GM12873 (cell line): ENCODE results near the gene ZNF292.

Experiments
- TF ChIP-seq, protein P1 (sequence below): IDR thresholded peaks from 2 replicates; pipeline ENCODE4 v1.5.1; 2012; ENCODE audit warnings: low read depth, mild to moderate bottlenecking, moderate library complexity, low read length, control low read depth; ENCODE audit not compliant: insufficient read depth; ENCODE audit errors: missing control alignments

The ZNF292 gene

DNA sequence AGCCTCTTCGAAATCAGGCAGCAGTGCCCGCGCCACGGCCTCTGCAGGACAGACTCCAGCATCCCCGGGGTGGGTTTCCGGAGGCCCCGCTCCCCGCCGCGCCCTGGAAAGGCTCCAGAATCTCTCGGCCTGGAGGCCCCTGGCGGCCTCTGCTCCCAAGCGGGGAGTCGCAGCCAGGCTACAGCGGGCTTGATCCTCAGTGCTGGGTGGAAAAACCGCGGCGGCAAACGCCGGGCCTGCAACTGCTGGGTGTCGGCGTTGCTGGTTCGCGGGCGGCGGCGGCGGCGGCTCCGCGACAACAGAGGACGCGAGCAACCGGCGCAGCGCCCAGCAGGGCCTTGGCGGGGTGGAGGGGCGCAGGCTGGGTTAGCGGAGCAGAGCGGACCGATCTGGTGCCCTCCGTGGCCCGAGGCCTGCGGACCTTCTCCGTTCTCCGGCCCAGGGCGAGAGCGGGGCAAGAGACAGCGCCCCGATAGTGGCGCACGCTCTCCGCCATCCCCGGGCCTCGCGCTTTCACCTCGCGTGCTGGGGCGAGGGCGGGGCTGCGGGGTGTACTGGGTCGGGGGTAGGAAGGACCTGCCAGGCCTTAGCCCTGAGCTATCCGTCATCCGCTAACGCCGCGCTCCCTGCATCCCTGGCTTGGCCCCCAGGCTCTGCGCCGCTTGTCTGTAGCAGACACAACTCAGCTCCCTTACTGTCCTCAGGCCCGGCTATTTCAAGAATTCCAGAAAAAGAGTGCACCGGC lies 3.4 kb upstream of the ZNF292 start:
- TF ChIP-seq, protein P1, sequence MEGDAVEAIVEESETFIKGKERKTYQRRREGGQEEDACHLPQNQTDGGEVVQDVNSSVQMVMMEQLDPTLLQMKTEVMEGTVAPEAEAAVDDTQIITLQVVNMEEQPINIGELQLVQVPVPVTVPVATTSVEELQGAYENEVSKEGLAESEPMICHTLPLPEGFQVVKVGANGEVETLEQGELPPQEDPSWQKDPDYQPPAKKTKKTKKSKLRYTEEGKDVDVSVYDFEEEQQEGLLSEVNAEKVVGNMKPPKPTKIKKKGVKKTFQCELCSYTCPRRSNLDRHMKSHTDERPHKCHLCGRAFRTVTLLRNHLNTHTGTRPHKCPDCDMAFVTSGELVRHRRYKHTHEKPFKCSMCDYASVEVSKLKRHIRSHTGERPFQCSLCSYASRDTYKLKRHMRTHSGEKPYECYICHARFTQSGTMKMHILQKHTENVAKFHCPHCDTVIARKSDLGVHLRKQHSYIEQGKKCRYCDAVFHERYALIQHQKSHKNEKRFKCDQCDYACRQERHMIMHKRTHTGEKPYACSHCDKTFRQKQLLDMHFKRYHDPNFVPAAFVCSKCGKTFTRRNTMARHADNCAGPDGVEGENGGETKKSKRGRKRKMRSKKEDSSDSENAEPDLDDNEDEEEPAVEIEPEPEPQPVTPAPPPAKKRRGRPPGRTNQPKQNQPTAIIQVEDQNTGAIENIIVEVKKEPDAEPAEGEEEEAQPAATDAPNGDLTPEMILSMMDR = peak; percentile 3

DNA sequence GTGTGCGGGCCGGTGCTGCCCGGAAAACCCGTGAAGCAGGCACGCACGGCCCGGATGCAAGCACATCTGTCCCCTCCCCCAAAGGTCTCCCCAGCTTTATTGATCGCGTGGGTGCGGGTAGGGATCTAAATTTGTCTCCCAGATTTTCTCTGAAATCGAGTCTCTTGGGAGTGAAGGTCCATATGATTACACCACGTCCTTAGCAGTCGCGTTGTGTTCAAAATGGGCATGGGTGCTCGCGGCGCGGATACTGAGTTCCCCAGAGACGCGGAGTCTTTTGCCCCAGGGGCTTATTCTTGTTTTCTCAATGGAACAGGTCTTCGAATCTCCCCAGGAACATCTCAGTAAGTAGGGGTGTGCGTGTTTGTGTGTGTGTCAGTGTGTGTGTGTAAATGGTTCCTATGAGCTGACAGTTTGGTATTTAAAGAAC lies 2.8 kb upstream of the ZNF292 start:
- TF ChIP-seq, protein P1 = no peak

DNA sequence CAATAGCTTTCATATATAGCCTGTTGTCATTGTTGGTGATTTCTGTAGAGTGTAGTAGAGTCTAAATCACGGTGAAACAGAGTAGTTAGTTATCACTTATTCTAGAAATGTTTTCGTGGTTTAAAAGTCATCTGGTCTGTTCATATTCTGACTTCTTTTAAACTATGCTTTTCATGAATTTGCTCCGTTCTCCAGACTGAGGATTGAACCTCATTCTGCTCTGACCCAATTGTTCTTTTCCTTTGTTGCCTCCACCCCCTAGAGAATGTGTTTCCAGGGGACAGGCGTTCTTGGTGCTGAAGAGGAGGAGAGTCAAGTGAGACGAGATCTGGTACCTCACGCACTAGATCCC lies 748 bp upstream of the ZNF292 start:
- TF ChIP-seq, protein P1 = no peak

DNA sequence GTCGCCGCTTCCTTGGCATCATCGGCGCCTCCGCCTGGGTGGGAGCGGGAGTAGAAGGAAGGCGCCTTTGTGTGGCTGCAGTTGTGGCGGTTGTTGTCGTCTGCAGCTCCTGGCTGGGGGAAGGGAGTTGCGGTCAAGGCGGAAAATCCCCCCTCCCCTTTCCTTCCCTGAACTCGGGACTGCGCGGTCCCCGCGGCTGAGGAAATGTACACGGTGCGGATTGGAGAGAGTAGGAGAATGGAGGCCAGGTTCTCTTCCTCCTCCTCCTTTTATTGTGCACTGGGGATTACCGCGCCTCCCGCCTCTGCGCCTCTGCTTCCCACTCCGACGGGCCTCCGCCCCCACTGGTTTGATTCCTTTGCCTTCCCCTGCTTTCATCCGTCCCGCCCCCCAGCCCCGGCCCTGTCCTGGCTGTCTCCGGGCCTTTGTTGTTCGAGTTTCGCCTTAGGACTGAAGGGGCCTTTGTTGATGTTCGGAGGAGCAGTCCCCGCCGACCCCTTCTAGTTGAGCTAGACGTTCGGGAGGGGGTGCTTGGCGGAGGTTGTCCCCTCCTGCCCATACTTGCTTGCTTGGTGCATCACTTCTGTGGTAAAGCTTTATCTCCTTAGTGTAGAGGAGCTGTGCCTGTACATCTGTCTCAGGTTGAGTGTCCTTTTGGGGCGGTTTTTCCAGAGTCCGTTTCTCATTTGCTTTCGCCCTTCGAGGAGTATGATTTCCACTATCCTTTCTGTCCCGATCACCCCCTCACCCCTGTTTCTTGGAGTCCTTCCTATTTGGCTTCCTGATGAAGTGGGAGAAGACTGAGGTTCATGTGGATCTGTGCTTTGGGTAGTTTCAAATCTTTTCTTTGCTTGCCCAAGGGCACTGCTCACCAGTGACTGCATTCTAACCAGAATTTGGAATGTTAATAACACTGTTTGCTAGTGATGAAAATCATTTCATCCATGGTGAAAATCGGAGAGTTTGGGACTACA lies 764 bp downstream of the ZNF292 start:
- TF ChIP-seq, protein P1 = no peak

DNA sequence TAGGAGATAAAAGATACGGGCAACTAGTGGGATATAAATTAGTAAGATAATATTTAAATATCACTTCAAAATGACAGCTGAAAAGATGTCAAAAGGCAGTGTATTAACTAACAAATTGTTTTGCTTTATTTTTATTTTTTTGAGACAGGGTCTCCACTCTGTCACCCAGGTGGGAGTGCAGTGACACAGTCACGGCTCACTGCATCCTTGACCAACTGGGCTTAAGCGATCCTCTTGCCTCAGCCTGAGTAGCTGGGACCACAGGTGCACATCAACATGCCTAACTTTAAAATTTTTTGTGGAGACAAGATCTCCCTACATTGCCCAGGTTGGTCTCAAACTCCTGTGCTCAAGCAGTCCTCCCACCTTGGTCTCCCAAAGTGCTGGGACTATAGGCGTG lies 5.9 kb downstream of the ZNF292 start:
- TF ChIP-seq, protein P1 = no peak

DNA sequence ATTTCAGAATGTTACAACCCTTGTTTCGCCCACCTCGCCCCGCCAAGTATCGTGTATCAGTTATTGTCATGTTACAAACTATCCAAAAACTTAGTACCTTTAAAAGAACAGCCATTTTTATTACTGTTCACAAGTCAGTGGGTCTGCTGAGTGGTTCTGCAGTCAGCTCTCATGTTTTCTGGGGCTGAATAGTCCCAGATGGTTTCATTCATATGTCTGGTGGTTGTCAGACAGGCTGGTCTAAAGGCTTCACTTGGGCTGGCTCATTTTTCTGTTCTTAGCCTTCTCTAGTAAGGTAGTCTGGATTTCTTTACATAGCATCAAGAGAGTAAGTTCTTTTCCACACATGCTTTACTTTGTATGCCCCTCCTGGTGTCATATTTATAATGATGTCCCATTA lies 8.6 kb downstream of the ZNF292 start:
- TF ChIP-seq, protein P1 = no peak

DNA sequence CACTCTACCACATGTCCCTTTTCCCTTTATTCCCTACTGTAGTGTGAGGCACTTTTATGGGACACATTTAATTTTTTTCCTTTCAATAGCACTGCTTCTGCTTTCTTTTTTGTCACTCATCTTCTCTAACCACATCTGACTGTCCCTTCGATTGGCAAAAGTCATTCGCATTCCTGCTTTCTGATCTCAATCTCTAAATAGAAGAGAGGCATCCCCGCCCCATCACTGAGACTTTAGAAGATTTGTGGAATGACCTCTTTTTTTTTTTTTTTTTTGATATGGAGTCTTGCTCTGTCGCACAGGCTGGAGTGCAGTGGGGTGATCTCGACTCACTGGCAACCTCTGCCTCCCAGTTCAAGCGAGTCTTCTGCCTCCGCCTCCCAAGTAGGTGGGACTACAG lies 9.1 kb downstream of the ZNF292 start:
- TF ChIP-seq, protein P1 = no peak
